Esophagus mucosa (tissue), 1 donor: ENCODE measurements around the gene ALG1L2. TPM values are rescaled to one million over a fixed set of nuclear protein-coding genes. Genes with fewer than 3 reads are reported as not detected.
A peak's percentile ranks its signal among the peaks of the same experiment; 100 is the strongest.
"Not testable (repeated sequence)": the region's sequence is repeated elsewhere in the genome, so short reads cannot be mapped to it uniquely, and the experiment has no call there.

Experiments
- ATAC-seq: fragments of 200-7000 bp; cut with Tn5 transposase; one replicate; pipeline ENCODE4 v1.9.1; 2020
- total RNA-seq: library from RNA; stranded (reverse); gene quantifications from one replicate; pipeline ENCODE4 v1.2.4, GENCODE V29; 2023
- donor health status: DM: yes; HTN: yes; CAD: no.

Gene ALG1L2
- total RNA-seq, 1 donor from 2014 or later, result not detected

DNA sequence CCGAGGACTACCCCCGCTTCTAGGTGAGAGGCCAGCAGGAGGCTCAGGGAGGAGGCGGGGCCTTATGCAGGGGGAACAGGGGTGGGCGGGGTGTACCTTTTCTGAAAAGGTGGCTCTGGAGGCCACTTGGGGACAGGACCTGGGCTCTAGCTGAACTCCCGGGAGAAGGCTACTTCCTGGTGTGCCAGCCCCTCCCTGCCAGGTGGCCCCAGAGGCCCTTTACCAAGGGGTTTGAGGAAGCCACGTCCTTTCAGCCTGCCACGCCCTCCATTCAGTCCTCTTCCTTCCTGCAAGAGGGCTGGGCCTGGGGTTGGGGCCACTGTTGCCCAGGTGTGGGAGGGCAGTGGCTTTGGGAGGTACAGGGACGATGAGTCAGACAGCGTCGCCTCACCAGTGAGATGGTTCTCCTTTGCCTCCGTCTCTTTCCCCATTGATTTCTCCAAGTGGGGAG, 12.9 kb downstream of the ALG1L2 start:
- ATAC-seq, result not testable (repeated sequence)

DNA sequence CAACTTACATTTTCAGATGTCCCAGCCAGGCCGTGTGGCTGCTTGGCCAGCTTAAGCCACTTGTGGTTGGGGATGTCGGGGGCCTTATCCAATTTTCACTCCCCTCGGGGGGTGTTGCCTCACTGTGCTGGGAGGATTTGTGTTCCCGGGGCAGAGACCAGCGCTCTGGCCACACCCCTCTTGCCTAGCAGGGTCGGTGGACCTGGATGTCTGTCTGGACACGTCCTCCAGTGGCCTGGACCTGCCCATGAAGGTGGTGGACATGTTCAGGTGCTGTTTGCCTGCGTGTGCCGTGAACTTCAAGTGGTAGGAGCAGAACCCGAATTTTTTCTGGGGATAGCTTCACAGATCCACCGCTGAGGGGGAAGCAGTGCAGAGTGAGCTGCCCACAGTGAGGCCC, 14.2 kb downstream of the ALG1L2 start:
- not testable (repeated sequence) for ATAC-seq

DNA sequence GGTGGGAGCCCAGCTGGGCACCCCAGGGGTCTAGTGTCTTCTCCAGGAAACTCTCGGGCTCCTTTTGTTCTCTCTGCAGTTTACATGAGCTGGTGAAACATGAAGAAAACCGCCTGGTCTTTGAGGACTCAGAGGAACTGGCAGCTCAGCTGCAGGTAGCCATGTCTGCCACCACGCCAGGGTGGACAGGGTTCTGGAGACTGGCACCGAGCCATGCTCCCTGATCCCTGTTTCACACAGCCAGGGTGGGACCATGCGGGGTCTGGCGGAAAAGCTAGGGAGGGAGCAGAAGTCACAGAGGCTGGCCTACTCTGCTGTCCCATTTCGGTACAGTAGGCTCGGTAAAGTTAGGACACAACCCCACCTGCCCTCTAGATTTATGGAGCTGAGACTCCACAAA, 15.5 kb downstream of the ALG1L2 start:
- not testable (repeated sequence) for ATAC-seq

DNA sequence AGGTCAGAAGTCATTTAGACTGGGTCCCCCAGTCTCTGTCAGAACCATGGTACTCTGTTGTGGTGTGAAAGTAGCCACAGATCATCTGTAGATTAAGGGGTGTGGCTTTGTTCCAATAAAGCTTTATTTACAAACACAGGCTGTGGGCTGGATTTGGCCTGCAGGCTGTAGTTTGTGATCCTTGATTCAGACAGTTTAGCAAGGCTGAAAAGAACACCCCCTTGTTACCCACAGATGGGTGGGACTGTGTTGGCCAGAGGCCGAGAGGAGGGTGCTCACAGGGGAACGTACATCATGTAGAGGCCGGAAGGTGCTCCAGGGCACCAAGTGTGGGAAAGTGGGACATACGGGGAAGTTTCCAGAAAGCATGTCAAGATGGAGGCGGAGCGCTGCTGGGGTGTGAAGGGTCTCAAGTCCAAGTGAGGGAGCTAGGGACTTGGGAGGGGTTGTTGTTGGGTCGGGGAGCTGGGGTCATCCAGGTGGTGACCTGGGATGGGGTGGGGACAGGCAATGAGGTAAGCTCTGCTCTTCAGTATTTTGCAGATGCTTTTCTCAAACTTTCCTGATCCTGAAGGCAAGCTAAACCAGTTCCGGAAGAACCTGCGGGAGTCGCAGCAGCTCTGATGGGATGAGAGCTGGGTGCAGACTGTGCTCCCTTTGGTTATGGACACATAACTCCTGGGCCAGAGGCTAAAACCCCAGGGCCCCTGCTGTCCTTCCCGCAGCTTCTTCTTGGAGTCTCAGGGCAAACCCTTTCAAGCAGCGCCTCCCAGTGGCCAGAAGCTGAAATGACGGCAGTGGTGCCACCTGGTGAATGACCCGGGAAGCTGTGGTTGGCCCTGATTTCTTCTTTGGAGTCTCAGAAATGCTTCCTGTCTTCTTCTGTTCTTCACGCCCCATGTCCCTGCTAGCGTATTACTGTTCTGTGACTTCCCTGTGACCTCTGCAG, 16.3 kb downstream of the ALG1L2 start:
- not testable (repeated sequence) for ATAC-seq

DNA sequence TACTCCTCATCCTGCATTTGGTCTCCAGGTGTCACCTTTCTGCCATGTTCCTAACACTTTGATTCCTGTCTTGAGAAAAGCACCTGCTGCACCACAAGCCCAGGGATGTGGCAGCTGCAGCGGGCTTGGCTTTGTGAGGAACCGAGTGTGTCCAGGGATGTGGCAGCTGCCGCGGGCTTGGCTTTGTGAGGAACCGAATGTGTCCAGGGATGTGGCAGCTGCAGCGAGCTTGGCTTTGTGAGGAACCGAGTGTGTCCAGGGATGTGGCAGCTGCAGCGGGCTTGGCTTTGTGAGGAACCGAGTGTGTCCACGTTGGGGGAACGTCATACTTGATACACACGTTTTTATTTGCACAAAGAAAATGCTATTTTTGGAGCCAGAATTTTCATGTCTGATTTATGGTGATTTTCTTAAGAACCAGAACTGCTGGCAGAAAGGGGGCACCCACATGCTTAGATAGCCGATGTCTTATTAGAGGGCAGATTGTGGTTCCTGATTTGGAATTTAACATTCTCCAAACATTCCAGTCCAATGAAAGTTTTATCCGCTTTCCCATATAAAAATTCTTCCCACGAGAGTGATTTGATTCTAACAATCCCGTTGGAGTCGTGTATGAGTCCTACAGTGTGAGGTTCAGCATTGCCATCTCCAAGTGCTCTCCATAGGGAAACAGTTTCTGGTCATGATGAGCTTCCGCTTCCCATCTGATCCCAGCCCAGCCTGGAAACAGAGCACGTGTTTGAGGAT, 17.2 kb downstream of the ALG1L2 start:
- not testable (repeated sequence) for ATAC-seq

DNA sequence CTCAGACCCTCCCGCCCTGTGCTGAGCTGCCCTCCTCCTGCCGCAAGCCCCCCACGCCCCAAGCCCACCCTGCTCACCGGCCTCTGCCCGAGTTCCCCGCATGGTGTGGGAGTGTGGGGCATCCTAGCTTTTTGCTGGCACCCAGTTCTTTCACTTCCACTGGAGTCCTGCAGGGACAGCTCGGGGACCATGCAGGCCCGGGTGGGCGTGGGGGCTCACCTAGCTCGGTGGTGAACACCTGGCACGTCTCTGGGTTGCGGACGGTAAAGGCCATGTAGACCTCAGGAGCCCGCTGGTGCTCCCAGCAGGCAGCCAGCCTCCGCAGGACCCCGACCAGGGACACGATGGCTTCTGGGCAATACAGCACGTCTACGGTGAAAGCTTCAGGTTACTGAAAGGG, 20.9 kb downstream of the ALG1L2 start:
- ATAC-seq, result not testable (repeated sequence)

- ATAC-seq, result not testable (repeated sequence)
Observed at GRCh38 chr3:130104191-130104590, 22.6 kb downstream of the ALG1L2 start.

DNA sequence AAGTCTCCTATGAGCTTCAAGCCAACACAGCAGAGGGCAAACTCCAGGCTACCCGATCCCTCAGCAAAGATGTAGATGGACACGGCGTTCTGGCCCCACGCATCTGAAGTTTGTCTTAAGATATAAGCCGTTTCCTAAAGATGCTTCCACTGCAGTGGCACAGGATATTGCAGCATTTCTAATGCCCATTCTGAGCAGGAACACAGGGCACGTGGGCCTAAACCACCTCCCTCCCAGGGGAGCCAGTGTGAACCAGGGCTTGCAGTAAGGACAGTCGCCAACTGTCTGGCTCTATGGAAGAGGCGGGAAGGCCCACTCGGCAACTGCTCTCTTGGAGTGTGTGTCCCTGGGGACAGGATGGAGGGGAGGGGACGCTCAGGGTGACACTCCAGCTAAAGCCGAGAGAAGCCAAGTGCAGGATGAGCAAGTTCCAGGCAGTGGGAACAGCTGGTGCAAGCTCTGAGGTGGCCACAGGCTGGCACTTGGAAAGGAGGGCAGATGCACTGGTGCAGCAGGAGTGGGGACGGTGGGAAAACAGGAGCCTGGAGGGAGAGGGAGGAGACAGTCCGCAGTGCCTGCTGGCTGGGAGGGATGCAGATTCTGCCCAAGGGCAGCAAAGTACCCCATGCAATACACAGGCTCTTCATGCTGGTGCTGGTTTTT, 25.8 kb downstream of the ALG1L2 start:
- not testable (repeated sequence) for ATAC-seq

GRCh38 chr3:130108836-130109585, 27.4 kb downstream of the ALG1L2 start:
- ATAC-seq, result not testable (repeated sequence)

DNA sequence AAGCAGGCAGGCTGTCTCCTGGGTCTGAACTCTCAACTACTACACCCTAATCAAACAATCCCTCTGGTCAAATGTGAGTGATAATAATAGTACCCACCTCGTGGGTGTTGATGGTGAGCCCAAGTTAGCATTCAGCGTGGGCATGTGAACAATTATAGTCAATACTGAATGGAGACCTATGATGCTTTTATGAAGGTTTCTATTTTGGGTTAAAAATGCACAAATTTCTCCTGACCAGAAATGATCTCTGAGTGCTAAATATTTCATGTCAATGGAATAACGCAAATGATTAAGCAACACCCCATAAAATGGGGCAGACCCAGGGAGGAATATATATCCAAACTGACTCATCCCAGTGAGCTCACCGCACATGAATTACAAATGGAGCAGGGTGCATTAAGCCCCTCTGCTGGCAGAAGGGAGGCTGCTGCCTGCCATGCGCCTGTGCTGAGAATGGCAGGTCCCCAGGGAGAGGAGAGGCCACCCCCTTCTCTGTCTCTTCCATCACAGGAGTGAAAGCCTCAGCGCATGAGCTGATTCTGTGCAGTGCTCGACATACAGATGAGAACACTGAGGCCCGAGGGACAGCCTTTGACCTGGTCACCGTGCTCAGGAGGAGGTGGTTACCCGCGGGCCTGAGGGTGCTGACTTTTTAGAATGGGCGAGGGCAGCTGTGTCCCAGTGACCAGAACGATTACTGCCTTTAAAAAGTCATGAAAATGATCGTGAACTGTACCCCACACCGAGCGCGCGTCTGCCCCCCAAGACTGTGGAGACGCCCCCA, 28.9 kb downstream of the ALG1L2 start:
- ATAC-seq, result not testable (repeated sequence)

GRCh38 chr3:130111185-130111864, 29.7 kb downstream of the ALG1L2 start:
- ATAC-seq, result peak; percentile 100

DNA sequence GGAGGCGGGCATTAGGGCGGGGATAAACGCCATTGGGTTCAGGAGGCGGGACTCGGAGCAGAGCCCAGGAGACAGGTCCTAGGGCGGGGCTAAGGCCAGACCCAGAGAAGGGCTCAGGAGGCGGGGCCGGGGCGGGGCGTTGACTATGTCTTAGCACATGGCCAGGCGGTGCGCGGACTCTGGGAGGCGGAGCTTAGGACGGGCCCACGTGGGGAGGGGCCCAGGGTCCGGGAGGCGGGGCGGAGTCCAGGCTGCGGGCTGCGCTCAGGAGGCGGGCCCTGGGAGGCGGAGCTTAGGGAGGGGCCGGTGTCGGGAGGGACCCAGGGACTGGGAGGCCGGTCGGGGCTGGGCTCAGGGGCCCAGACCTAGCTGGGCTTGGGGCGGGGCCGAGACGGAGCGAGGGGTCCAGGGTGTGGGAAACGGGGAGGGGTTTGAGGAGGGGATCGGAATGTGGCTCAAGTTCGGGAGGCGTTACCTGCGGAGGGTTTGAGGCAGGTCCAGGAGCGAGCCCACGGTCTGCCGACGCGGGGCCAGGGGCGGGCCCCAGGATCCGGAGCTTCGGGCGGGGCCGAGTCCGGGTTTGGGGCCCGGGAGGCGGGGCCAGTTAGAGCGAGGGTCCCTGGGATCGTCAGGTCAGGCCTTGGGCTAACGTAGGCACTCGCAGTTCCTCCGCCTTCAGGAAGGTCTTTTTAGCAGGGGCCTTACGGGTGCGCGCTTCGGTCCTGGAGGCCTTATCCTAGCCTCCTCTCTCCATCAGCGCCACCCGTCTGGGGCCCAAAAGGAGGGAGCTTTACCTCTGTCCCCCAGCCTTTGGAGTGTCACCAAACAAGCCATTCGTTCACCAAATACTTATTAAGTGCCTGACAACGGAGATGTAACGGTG, 30.5 kb downstream of the ALG1L2 start:
- peak; percentile 72 for ATAC-seq

- not testable (repeated sequence) for ATAC-seq
Observed at GRCh38 chr3:130112748-130113073, 31.1 kb downstream of the ALG1L2 start.

GRCh38 chr3:130115400-130115799, 33.8 kb downstream of the ALG1L2 start:
- not testable (repeated sequence) for ATAC-seq

GRCh38 chr3:130117933-130118332, 36.3 kb downstream of the ALG1L2 start:
- ATAC-seq, result no peak

- ATAC-seq, result not testable (repeated sequence)
Observed at GRCh38 chr3:130119824-130120223, 38.2 kb downstream of the ALG1L2 start.

DNA sequence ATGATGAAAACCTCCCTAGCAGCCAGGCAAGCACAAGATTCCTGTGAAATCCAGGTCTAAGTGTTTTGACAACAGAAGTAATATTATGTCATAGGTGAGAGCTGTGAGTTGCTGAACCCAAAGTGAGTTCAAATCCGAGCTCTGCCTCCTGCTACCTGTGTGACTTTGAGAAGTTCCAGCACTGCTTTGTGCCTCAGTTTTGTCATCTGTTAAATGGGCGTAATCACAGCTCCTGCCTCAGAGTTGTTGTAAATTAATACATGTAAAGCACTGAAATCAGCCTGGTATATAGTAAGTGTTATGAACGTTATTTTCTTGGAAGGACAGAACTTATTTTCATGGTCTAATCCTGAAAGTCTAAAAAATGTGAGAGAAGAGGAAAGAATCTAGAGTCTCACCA, 38.7 kb downstream of the ALG1L2 start:
- not testable (repeated sequence) for ATAC-seq

- ATAC-seq, result not testable (repeated sequence)
Observed at GRCh38 chr3:130122891-130123775, 41.5 kb downstream of the ALG1L2 start.

- ATAC-seq, result not testable (repeated sequence)
Observed at GRCh38 chr3:130125406-130125805, 43.8 kb downstream of the ALG1L2 start.
